Frontal cortex (tissue), 4 donors: Measurements from ENCODE around the gene NUCKS1. TPM values are rescaled to one million over a fixed set of nuclear protein-coding genes. Genes with fewer than 3 reads are reported as not detected.

ENCODE experiments used
- DNase-seq, 2 donors: peaks; one replicate each; pipeline ENCODE4 v3.0.0; 2012; ENCODE audit warnings: low spot score in 2 of 2
- FAIRE-seq: peaks from 2 replicates; lab custom pipeline; 2012; peaks lifted over from hg19 to GRCh38; lab: Jason Lieb, UNC
- total RNA-seq: library from RNA; depleted of rRNA; stranded (reverse); fragments of >200 nt; gene quantifications from one replicate; pipeline ENCODE4 v1.2.3, GENCODE V29; 2014
- donor health status: control.
- donor health status: control.
- donor health status: control.

The NUCKS1 gene
- total RNA-seq, 1 donor from 2014 or later: 234 TPM

DNA sequence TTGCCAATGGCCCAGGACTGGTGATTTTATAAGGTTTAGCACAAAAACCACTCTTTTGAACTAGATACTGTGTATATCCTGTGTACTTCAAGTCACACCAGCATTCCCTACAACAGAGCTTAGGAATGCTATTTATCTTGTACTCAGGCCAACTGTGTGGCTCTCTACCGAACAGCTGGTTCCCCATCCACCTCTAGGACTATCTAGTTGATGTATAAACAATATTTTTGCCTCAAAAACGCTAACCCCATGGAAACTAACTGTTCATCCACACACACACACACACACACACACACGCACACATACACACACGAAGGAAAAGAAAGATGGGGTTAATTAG, 41.0 kb downstream of the NUCKS1 start:
- DNase-seq (no peak), FAIRE-seq (no peak)

DNA sequence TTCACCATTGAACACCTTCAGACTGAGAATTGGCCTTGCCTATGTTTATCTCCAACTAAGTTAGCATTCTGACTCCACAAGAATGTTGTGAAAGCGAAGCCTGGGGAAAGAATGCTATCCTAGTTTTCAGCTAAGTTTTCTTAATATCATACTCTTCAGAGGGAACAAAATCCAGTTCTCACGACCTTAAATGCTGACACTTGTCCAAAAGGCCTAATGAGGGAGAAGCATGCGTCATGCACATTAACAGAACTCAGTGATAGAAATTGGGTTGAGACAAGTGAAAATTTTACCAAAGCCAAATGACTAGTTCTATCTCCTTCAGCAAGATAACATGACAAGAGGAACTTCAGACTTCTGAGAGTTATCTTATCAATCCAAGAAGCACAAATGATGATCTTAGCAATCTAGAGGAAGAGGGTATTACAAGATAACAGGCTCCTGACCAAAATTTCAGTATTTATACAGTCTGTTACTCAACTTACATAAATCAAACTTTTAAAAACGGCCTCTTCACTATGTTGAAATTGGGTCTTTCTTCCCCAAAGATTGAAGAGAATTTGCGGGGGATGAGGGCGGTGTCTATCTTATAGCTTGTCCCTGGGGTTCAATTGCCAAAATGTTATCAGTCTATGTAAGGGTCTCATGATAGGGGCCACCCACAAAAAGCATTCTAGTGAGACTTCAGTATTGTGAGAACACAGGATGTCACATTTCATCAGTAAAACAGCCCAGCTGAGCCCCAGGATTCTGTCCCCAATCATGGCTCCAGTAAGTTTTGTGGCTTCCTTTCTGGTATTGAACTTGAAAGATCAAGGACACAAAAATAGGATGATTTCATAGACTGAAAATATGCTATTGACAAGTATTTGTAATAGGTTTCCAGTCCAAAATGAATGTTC, 43.1 kb downstream of the NUCKS1 start:
- no peak for FAIRE-seq

DNA sequence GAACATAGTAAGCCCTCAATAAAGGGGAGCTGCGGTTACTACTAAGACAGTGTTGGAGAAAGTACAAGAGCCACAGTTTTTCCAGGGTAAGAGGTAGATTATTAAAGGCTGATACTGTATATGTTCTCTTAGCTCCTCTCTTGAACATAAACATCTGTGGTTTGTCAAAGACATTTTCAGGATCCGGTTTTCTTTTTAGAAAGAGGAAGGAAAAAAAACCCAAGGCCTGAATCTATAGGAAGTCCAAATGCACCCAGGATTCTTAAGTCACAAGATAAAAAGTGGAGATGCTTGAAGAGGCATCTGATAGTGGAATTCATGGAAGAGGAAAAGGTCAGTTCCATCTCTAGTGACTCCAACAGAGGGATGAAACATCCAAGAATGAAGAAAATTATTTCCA, 45.1 kb downstream of the NUCKS1 start:
- DNase-seq: no peak
- FAIRE-seq: no peak

More for the DNA sequence above, 43.1 kb downstream of the NUCKS1 start:
- DNase-seq: no peak

DNA sequence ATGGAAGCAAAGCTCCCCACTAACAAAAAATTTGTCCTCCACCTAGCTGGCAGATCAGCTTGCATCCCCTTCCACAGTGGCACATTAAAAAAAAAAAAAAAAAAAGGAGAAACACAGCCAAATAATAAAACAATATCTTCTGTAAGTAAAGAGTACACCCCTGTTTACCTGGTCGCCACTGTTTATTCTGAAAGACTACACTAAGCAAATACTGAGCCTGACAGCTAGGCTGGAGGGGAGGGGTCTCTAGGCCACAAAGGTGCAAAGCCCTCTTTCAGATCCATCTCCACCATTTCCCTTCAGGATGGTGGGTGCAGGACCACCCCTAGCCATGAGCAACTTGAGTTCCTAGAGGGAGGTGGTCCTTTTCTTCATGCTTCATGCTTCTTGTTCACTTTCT, 46.9 kb downstream of the NUCKS1 start:
- DNase-seq: no peak
- no peak for FAIRE-seq

DNA sequence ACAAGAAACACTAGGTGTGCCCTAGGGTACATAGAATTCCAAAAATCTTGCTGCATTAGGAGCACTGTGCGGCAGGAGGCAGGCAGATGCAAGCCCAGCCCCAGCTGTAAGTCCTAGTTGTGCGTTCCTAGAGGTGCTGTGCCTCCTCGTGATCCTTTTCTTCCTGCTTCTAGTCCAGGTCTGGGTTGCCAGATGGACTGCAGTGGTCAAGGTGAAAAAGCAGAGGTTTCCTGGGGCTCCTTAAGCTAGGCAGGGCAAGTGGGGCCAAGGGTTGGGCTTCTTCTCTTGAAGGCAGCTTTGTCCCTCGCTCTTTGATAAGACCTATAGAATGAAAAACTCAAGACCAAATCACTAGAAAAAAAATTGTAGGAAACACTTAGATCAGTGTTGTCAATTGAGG, 48.1 kb downstream of the NUCKS1 start:
- DNase-seq (no peak), FAIRE-seq (no peak)

DNA sequence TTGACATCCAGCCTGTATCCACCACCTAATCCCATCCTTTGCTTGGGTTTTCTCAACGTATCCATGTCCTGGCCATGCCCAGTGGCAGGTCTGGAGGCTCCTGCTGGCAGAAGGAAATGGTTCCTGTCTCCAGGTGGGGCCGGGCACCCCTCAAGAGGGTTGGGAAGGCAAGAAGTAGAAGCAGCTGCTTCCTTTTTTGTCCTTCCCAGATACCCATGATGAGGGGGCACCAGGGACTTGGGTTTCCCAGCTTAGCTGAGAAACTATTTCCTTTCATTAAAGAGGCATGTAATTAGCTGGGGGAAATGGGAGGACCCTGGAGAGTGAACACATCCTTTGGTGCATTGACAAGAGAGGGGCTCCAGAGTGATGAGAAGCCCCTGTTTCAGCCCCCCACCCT, 48.6 kb downstream of the NUCKS1 start:
- FAIRE-seq (no peak), DNase-seq (no peak)

DNA sequence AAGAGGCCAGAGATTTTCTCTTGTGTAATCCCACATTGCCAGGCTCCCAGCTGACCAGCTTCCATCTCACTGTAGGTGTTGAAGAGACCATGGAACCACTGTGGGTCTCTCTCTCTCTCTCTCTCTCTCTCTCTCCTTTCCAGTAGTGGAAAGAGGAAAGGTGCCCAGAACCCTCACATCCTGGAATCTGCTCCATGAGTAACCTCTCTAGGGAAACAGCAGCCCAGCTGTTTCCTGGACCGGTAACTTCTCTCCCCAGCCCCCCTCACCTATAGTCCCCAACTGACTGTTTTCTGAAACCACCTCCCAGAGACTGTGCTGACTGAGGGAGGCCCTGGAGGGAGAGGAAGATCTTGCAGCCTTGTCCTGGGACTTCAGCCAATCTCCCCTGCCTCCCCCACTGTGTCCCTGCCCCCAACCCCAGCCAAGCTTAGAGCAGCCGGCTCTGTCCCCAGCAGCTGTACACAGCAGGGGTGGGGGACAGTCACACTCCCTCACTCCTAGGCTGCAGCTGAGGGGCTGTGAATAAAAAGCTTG, 49.0 kb downstream of the NUCKS1 start:
- FAIRE-seq (no peak), DNase-seq (peak in 1 of 2 donors; percentile 43)

DNA sequence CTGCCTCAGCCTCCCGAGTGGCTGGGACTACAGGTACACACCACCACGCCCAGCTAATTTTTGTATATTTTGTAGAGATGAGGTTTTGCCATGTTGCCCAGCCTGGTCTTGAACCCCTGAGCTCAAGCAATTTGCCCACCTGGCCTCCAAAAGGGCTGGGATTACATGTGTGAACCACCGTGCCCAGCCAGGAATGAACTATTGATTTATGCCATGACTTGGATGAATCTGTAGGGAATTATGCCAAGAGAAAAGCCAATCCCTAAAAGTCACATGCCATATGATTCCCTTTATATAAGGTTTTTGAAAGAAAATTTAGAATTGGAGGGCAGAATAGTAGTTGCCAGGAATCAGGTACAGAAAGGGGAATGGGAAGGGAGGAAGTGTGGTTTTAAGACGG, 50.6 kb downstream of the NUCKS1 start:
- DNase-seq: no peak

DNA sequence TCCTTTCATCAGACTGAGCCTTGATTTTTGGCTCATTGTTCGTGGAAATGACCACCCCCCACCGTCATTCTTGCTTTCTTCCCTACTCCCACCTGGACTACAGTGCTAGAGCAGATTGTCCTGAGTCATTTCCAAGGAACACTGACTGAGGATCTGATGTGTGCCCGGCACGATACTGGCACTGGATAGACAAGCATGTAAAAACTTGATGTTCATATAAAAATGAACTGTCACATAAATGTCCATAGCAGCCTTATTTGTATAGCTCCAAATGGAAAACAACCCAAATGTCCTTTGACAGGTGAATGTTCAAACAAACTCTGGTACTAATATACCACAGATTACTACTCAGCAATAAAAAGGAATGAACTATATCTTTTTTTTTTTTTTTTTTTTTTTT, 51.1 kb downstream of the NUCKS1 start:
- DNase-seq (no peak), FAIRE-seq (no peak)

More for the DNA sequence above, 50.6 kb downstream of the NUCKS1 start:
- no peak for FAIRE-seq

DNA sequence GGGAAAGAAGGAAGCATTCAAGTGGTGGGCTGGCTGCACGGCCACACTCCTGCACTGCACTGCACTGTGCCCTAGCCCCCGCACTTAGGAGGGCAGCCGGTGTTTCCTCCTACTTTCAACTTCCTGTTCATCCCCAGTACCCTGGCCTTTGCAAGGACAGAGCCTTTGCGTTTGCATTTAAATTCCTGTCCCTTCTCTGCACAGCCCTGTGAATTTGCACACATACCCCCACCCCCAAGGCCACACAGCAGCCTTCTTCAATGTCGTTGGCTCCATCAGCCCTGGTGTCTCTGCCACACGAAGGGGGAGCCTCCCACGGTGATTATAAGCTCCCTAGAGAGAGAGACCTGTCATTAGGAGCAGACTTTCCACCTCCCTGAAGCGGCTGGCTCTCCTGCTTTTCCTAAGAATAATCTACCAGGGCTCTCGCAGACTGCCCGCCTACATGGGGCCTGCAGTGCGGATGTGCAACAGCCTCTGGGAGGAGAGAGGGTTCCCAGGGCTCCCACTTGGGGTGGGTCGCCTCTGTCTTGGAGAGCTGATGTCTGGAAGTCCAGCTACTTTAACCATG, 56.5 kb downstream of the NUCKS1 start:
- DNase-seq (no peak), FAIRE-seq (no peak)

DNA sequence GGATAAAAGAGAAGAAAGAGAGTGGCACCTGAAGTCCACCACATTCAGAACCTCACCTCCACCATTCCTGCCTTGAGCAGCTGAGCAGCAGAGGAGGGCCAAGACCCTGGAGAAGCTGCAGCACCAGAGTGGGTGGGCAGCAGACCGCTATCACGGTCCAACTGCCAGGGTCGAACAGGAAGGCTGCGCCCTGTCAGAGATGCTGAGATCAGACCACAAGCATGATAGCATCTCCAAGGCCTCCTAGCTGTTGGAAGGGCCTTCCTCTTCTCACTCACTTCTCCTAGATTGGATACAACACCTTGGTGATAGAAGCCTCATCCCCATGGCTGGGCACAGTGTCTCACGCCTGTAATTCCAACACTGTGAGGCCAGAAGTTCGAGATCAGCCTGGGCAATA, 57.6 kb downstream of the NUCKS1 start:
- FAIRE-seq (no peak), DNase-seq (no peak)

DNA sequence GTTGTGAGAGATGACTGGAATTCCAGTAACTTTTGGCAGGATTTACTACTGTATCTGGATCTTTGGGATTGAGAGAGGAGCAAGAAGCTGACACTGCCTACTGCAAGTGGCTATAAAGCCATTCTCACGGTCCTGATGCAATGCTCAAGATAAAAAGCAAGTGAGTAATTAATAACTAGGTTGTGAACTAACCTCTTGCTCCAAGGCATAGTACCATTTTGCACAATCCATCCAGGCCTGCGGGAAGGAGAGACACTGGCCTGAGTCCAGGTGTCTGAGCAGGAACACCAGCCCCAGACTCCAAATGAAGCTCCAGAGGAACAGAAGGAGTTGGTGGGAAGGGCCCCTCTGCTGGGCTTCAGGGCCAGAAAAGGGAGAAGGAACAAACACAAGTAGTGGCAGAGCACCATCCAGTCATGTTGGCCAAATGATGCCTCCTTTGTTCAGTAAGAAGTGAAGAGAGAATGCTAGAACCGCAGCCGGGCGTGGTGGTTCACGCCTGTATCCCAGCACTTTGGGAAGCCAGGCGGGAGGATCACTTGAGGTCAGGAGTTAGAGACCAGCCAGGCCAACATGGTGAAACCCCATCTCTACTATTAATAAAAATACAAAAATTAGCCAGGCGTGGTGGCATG, 59.7 kb downstream of the NUCKS1 start:
- FAIRE-seq: no peak
- no peak for DNase-seq

DNA sequence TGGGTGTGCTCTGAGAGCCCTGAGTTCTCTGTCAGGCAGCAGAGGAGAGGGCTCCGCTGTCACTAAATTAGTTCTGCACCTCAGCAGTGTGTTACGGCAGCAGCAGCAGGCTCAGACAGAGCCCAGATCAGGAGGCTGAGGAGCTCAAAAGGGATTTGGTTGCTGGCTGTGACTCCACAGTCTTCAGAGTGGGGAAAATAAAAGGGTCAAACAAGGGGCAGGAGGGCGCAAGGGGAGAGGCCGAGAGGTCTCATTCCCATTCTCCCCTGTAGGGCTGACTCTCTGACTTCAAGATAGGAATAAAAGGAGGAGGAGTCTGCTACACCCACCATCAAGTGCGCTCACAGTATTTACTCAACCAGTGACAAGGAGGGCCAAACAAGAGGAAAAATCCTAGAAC, 60.5 kb downstream of the NUCKS1 start:
- FAIRE-seq: no peak
- DNase-seq: no peak

DNA sequence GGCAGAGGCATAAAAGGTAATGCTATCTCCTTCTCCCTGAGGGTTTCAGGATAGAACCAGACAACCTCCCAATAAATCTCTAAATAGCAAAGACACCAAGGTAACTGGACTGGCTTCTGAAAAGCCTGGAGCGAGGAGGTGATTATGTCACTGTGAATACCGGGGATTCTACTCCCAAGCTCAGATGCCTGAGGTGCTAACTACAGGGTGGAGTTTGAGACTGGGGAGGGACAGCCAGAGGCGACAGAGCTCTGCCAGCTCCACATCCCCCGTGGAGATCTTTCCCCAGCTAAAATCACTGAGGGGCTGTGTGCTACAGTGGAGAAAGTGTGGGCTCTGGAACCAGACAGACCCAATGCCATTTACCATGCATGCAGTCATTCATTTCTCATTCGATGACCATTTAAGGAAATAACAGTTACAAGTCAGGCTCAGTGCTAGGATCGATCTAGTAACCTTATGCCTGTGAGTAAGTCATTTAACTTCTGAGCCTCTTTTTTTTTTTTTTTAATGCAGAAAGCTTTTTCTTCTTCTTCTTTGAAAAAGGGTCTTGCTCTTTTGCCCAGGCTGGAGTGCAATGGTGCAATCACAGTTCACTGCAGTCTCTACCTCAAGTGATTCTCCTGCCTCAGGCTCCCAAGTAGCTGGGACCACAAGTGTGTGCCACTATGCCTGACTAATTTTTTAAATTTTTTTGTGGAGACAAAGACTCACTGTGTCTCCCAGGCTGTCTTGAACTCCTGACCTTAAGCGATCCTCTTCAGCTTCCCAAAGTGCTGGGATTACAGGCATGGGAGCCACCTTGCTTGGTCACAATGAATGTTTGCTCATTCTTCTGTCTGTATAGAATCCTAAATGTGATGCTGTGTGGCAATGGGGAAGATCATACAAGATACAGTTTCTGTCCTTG, 61.6 kb downstream of the NUCKS1 start:
- no peak for FAIRE-seq
- no peak for DNase-seq

DNA sequence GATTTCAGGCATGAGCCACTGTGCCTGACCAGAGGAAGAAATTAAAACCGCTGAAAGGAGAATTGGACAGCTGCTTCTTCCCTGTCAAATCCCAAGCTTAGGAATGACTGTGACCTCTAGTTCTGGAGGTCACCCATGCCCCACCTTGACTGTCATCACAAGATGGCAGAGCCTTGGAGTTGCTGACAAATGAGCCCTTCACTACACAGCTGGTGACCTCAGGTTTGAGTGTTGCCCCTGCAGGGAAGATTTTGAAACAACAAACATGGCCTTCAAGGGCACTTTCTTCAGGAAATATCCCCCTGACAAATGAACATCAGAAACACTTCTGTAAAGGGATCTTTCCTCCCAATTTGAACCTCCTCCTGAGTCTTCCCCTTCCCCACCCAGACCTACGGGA, 62.7 kb downstream of the NUCKS1 start:
- FAIRE-seq: no peak
- DNase-seq: no peak

DNA sequence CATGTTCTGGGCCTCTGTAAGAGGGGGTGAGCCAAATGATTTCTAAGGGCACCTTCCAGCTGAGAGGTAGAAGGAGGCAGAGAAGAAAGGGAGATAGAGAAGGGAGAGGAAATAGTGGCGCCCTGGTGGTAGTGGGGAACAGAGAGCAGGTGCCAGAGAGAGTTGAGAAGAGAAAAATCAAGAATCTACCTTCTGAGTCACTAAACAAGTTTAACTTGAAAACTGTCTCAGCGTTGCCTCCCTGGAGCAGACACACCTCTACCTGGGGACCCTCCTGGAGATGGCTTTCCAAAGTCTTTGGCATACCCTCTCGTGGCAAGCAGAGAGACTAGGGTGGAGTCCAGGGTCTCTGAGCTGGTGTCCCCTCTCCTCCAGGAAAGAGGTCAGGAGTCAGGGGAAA, 68.6 kb downstream of the NUCKS1 start:
- DNase-seq (no peak), FAIRE-seq (no peak)

DNA sequence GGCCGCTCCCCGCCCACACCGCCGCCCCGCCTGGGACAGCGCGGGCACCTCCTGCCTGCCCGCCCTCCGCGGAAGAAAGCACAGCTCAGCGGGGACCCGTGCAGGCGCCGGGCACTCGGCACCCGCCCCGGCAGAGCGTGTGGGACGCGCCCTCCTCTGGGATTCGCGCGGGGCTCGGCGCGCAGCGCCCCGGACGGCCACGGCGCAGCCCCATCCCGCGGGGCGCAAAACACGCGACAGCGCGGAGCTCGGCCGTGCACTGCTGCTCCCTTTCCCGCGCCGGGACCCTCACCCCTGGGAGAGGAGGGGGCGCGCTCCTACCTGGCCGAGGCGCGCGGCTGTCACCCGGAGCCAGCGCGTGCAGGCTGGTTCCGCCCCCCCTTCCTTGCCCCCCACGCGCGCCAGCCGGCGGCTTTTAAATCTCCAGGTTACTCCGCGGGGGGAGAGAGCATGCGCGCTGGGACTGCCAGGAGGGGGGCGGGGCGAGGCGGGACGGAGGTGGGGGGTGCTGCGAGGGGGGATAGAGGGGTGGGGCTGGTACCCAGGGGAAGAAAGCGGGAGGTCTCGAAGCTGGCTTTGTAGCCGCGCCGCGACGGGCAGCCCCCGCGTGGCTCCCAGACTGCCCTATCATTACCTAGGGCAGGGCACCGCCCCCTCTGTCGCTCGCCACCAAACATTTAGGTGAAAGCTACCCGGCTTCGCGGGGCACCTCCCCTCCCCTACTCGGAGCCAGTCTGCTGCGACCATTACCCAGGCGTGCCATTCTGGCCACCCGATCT, 69.7 kb downstream of the NUCKS1 start, which contains the start of gene SLC45A3:
SLC45A3 (minus strand) TSS at position 437 of the 779 bp plus-strand sequence. CDS start 15,853 bp downstream, outside the sequence.
- FAIRE-seq: no peak
- DNase-seq: peak; percentile 74 to 77

DNA sequence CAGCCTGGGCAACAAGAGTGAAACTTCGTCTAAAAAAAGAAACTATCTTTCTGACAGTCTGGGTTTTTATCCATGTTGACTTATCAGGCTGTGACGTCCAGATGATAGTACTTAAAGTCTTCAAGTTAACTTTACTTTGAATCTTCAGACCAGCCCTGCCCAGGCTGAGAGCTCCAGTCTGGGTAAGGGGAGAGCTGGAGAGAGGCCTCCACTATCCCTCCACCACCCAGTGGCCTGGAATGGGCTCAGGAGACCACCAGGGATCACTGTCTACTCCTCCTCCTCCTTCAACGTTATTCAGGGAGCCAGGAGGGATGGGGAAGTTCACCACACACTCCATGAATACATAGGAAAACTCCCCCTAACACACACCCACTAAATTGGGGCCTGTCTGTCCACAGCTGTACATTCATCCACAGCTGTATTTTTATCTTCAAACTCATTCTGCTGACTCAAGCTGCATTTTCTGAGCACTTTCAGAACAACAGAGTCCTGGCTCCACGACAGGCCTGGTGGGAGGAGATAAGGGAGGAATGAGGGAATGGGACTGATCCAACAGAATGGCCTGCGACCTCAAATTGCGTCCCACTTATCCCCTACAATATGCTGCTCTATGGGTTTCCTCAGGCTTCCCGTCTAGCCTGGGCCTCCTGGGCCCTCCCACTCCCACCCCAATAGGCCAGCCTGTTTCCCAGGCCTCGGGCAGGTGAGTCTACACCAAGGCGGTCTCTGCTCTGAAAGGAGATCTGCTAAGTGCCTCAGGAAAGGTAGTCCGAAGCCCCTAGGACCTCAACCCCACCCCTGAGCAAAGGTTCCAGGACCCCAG, 71.5 kb downstream of the NUCKS1 start:
- no peak for DNase-seq
- FAIRE-seq: no peak
